GM10847 (cell line): Measurements from ENCODE around the gene ENG.

Experiments
- POLR2A ChIP-seq: IDR thresholded peaks from 2 replicates; pipeline ENCODE4 v1.6.1; 2011; ENCODE audit not compliant: insufficient read length; ENCODE audit errors: extremely low read depth

The ENG gene

GRCh38 chr9:127815512-127816361, 38.7 kb downstream of the ENG start:
- no peak for TF ChIP-seq POLR2A

GRCh38 chr9:127814619-127815511, 39.6 kb downstream of the ENG start:
- TF ChIP-seq POLR2A = no peak

- TF ChIP-seq POLR2A = no peak
Observed at GRCh38 chr9:127813686-127814226, 40.7 kb downstream of the ENG start.

- TF ChIP-seq POLR2A = no peak
Observed at GRCh38 chr9:127812936-127813675, 41.4 kb downstream of the ENG start.

- TF ChIP-seq POLR2A = no peak
Observed at GRCh38 chr9:127812011-127812410, 42.4 kb downstream of the ENG start.

- TF ChIP-seq POLR2A = no peak
Observed at GRCh38 chr9:127810378-127811187, 43.9 kb downstream of the ENG start.

- TF ChIP-seq POLR2A = no peak
Observed at GRCh38 chr9:127809540-127810377, 44.7 kb downstream of the ENG start.

- TF ChIP-seq POLR2A = no peak
Observed at GRCh38 chr9:127809002-127809539, 45.4 kb downstream of the ENG start.

GRCh38 chr9:127808347-127809001, 46.0 kb downstream of the ENG start:
- TF ChIP-seq POLR2A = no peak

- no peak for TF ChIP-seq POLR2A
Observed at GRCh38 chr9:127806871-127807270, 47.6 kb downstream of the ENG start.

GRCh38 chr9:127805620-127806019, 48.8 kb downstream of the ENG start:
- no peak for TF ChIP-seq POLR2A

- no peak for TF ChIP-seq POLR2A
Observed at GRCh38 chr9:127803507-127804352, 50.7 kb downstream of the ENG start.
